C4-2B (cell line): ENCODE measurements around the gene DUSP10.

Source experiments
- H3K27ac ChIP-seq: fragments of 450-650 bp; 2 replicates; pipeline ENCODE4 v1.5.1; 2017
- CTCF ChIP-seq: fragments of 450-650 bp; conservative IDR thresholded peaks from 2 replicates; pipeline ENCODE4 v1.5.1; 2017; ENCODE audit warnings: mild to moderate bottlenecking
- ZFX ChIP-seq: fragments of 450-650 bp; IDR thresholded peaks from 2 replicates; pipeline ENCODE4 v1.6.1; 2017

The DUSP10 gene

GRCh38 chr1:221692643-221693042, 49.2 kb downstream of the DUSP10 start:
- no peak overlapping the region for H3K27ac ChIP-seq
- TF ChIP-seq CTCF (no peak), ZFX (no peak)

- no peak overlapping the region for H3K27ac ChIP-seq
- TF ChIP-seq ZFX: no peak
- no peak for TF ChIP-seq CTCF
Measured at GRCh38 chr1:221691261-221691660, 50.6 kb downstream of the DUSP10 start.

GRCh38 chr1:221690858-221691257, 51.0 kb downstream of the DUSP10 start:
- H3K27ac ChIP-seq: no peak overlapping the region
- TF ChIP-seq ZFX (no peak), CTCF (no peak)

GRCh38 chr1:221689138-221689537, 52.8 kb downstream of the DUSP10 start:
- H3K27ac ChIP-seq: no peak overlapping the region

GRCh38 chr1:221688488-221688843, 53.4 kb downstream of the DUSP10 start:
- no peak overlapping the region for H3K27ac ChIP-seq
- TF ChIP-seq CTCF: no peak
- TF ChIP-seq ZFX: no peak

More at GRCh38 chr1:221689138-221689537, 52.8 kb downstream of the DUSP10 start:
- TF ChIP-seq CTCF (no peak), ZFX (no peak)

GRCh38 chr1:221687836-221688487, 53.9 kb downstream of the DUSP10 start:
- no peak overlapping the region for H3K27ac ChIP-seq
- TF ChIP-seq ZFX (no peak; the same call in 1 of the 2 replicates), CTCF (no peak)

- TF ChIP-seq CTCF (no peak), ZFX (no peak)
- no peak overlapping the region for H3K27ac ChIP-seq
Measured at GRCh38 chr1:221683681-221684080, 58.2 kb downstream of the DUSP10 start.
